Liver (tissue), 9 donors: ENCODE data around the gene PRKD1. TPM values are rescaled to one million over a fixed set of nuclear protein-coding genes. Genes with fewer than 3 reads are reported as not detected.

Source experiments
- DNase-seq: peaks from one replicate; pipeline ENCODE4 v3.0.0-alpha.2; 2017; ENCODE audit warnings: low spot score
- H3K27ac ChIP-seq, 2 donors: one replicate each; pipeline ENCODE4 v1.7.0; 2013; ENCODE audit warnings: inconsistent platforms in 2 of 2, low read length in 2 of 2, control low read depth in 1 of 2, low read depth in 1 of 2, mild to moderate bottlenecking in 1 of 2
- H3K27me3 ChIP-seq, 4 donors: one replicate each; pipeline versions ENCODE4 v1.6.1 to v1.7.0; 2013; ENCODE audit warnings: low read length in 3 of 4, inconsistent platforms in 1 of 4, mild to moderate bottlenecking in 1 of 4, moderate library complexity in 1 of 4; ENCODE audit not compliant: control insufficient read depth in 4 of 4, insufficient read depth in 4 of 4
- H3K36me3 ChIP-seq, 4 donors: one replicate each; pipeline versions ENCODE4 v1.6.1 to v1.7.0; 2013; ENCODE audit warnings: low read length in 3 of 4, mild to moderate bottlenecking in 3 of 4, low read depth in 1 of 4, moderate library complexity in 1 of 4; ENCODE audit not compliant: control insufficient read depth in 4 of 4, insufficient read depth in 3 of 4
- H3K4me1 ChIP-seq, 4 donors: one replicate each; pipeline versions ENCODE4 v1.6.1 to v1.7.0; 2013; ENCODE audit warnings: low read length in 3 of 4, mild to moderate bottlenecking in 3 of 4, moderate library complexity in 1 of 4; ENCODE audit not compliant: control insufficient read depth in 4 of 4, insufficient read depth in 4 of 4
- H3K4me3 ChIP-seq, 3 donors: one replicate each; pipeline versions ENCODE4 v1.6.1 to v1.7.0; 2013; ENCODE audit warnings: low read length in 3 of 3, control low read depth in 1 of 3, low read depth in 1 of 3, mild to moderate bottlenecking in 1 of 3
- H3K9ac ChIP-seq, 2 donors: one replicate each; pipeline ENCODE4 v1.7.0; 2013; ENCODE audit warnings: low read length in 2 of 2, mild to moderate bottlenecking in 2 of 2, moderate library complexity in 2 of 2, control low read depth in 1 of 2, low read depth in 1 of 2
- H3K9me3 ChIP-seq, 4 donors: one replicate each; pipeline versions ENCODE4 v1.6.1 to v1.7.0; 2013; ENCODE audit warnings: low read length in 3 of 4; ENCODE audit not compliant: control insufficient read depth in 4 of 4
- EGR1 ChIP-seq, 2 donors: IDR thresholded peaks; 2 replicates each; pipeline ENCODE4 v1.6.1; 2016 to 2018; ENCODE audit warnings: antibody characterized with exemption in 2 of 2, low read depth in 2 of 2
- FOXA1 ChIP-seq: IDR thresholded peaks from 2 replicates; pipeline ENCODE4 v1.6.1; 2016; ENCODE audit warnings: antibody characterized with exemption
- FOXA2 ChIP-seq: IDR thresholded peaks from 2 replicates; pipeline ENCODE4 v1.6.1; 2016; ENCODE audit warnings: antibody characterized with exemption
- GABPA ChIP-seq, 2 donors: IDR thresholded peaks in 1 of 2; conservative IDR thresholded peaks in 1 of 2; 2 replicates each; pipeline ENCODE4 v1.6.1; 2016; ENCODE audit warnings: antibody characterized with exemption in 2 of 2, mild to moderate bottlenecking in 1 of 2, moderate library complexity in 1 of 2
- HNF4A ChIP-seq, 2 donors: conservative IDR thresholded peaks; 2 replicates each; pipeline ENCODE4 v1.6.1; 2016; ENCODE audit warnings: antibody characterized with exemption in 2 of 2, mild to moderate bottlenecking in 2 of 2
- HNF4G ChIP-seq: IDR thresholded peaks from 2 replicates; pipeline ENCODE4 v1.6.1; 2016; ENCODE audit warnings: antibody characterized with exemption
- JUND ChIP-seq, 2 donors: IDR thresholded peaks; 2 replicates each; pipeline ENCODE4 v1.6.1; 2016; ENCODE audit warnings: antibody characterized with exemption in 2 of 2
- NR2F2 ChIP-seq: IDR thresholded peaks from 2 replicates; pipeline ENCODE4 v1.6.1; 2016; ENCODE audit warnings: antibody characterized with exemption
- RAD21 ChIP-seq, 2 donors: IDR thresholded peaks; 2 replicates each; pipeline ENCODE4 v1.6.1; 2016; ENCODE audit warnings: antibody characterized with exemption in 2 of 2, mild to moderate bottlenecking in 2 of 2
- SP1 ChIP-seq: IDR thresholded peaks from 2 replicates; pipeline ENCODE4 v1.6.1; 2018; ENCODE audit warnings: antibody characterized with exemption, mild to moderate bottlenecking
- TAF1 ChIP-seq: conservative IDR thresholded peaks from 2 replicates; pipeline ENCODE4 v1.6.1; 2016; ENCODE audit warnings: antibody characterized with exemption, mild to moderate bottlenecking
- YY1 ChIP-seq: IDR thresholded peaks from 2 replicates; pipeline ENCODE4 v1.6.1; 2016; ENCODE audit warnings: antibody characterized with exemption, mild to moderate bottlenecking
- WGBS: extraction: QIAGEN DNeasy Blood & Tissue Kit; methylation state at CpG from one replicate; pipeline ENCODE4 v1.1.7; 2013; 5-methylcytosine and 5-hydroxymethylcytosine counted together
- polyA plus RNA-seq, 2 donors: library from polyadenylated mRNA; stranded (reverse) in 1 of 2; unstranded in 1 of 2; fragments of 200-250 nt in 1 of 2; fragments of >200 nt in 1 of 2; fragmentation: Nextera tagmentation in 1 of 2; extraction: Ambion mirVana in 1 of 2; gene quantifications; one replicate each; pipeline versions ENCODE4 v1.2.1 to v1.2.3, GENCODE V29; 2013 to 2015
- total RNA-seq, 2 donors: library from RNA; depleted of rRNA; stranded (reverse); fragments of >200 nt; gene quantifications; one replicate each; pipeline ENCODE4 v1.2.3, GENCODE V29; 2014
- TF ChIP-seq, protein P1 (sequence below): IDR thresholded peaks from 2 replicates; pipeline ENCODE4 v1.6.1; 2016; ENCODE audit warnings: antibody characterized with exemption
- TF ChIP-seq, protein P2 (sequence below): IDR thresholded peaks from 2 replicates; pipeline ENCODE4 v1.6.1; 2016; ENCODE audit warnings: antibody characterized with exemption
- TF ChIP-seq, protein P3 (sequence below): fragments of 150-350 bp; IDR thresholded peaks from 2 replicates; pipeline ENCODE4 v1.5.1; 2017; ENCODE audit warnings: improper control_type of control experiment, low read depth, low read length; ENCODE audit not compliant: missing input control
- TF ChIP-seq, protein P4 (sequence below): IDR thresholded peaks from 2 replicates; pipeline ENCODE4 v1.6.1; 2016; ENCODE audit warnings: antibody characterized with exemption, mild to moderate bottlenecking
- TF ChIP-seq, protein P5 (sequence below): IDR thresholded peaks from 2 replicates; pipeline ENCODE4 v1.6.1; 2016; ENCODE audit warnings: antibody characterized with exemption
- donor health status: healthy.
- donor health status: healthy.
- donor health status: healthy.
- donor health status: healthy.
- donor health status: healthy.

PRKD1 gene
- total and polyA plus RNA-seq, 4 donors: 0.85 to 5.0 (median 0.99) TPM

DNA sequence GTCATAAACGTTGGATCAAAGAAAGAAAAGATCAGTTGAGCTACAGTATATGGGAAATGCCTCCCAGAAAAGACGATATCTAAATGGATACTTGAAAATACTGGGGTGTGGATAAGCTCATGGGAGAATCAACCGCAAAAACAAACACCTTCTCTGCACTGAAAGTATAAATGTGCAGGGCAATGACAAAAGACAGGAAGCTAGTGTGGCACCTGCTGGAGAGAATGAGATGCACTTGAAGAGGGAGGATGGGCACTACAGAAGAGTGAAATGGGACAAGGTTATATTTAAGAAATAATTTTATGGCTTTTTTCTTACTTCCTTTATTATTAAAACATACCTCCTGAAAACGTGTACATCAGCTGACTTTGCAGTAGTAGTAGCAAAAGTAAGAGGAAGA lies 153.7 kb downstream of the PRKD1 start:
- H3K9me3 ChIP-seq: no peaks in the 10 kb centered on the region
- no peaks in the 10 kb centered on the region for H3K4me1 ChIP-seq
- H3K27me3 ChIP-seq: no peaks in the 10 kb centered on the region
- no peak overlapping the region for H3K27ac ChIP-seq
- H3K4me3 ChIP-seq: no peak overlapping the region
- WGBS: 63% methylated on average over 4 of the region's 4 CpGs
- H3K9ac ChIP-seq: no peak overlapping the region
- TF ChIP-seq EGR1 (IDR thresholded peaks at IDR 0.05; ENCODE audit: low read depth in 2 of 2): no peak
- peak in 1 of 2 donors; percentile 28 for TF ChIP-seq RAD21 (IDR thresholded peaks at IDR 0.05)
- no peaks in the 10 kb centered on the region for H3K36me3 ChIP-seq
- no peak for DNase-seq

DNA sequence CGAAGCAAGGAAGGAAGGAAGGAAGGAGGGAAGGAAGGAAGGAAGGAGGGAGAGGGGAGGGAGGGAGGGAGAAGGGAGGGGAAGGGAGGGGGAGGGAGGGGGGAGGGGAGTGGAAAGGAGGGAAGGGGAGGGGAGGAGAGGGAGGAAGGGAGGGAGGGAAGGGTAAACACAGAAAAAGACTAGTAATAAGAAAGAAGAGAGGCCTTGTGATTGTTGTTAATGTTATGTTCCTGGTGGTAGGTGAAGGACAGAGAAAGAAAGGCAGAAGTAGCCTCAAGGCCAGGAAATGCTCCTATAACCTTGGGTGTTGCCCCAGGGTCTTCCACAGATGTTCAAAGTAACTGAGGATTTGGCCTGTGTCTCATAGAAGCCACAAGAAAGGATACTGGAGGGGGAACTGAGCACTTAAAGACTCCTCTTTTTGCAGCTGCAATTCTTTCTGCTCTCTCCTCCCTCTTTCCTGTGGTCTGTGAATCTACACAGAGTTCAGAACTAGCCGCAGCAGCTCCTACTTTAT lies 164.2 kb downstream of the PRKD1 start:
- TF ChIP-seq, protein P1, sequence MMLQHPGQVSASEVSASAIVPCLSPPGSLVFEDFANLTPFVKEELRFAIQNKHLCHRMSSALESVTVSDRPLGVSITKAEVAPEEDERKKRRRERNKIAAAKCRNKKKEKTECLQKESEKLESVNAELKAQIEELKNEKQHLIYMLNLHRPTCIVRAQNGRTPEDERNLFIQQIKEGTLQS: no peak
- TF ChIP-seq, protein P2, sequence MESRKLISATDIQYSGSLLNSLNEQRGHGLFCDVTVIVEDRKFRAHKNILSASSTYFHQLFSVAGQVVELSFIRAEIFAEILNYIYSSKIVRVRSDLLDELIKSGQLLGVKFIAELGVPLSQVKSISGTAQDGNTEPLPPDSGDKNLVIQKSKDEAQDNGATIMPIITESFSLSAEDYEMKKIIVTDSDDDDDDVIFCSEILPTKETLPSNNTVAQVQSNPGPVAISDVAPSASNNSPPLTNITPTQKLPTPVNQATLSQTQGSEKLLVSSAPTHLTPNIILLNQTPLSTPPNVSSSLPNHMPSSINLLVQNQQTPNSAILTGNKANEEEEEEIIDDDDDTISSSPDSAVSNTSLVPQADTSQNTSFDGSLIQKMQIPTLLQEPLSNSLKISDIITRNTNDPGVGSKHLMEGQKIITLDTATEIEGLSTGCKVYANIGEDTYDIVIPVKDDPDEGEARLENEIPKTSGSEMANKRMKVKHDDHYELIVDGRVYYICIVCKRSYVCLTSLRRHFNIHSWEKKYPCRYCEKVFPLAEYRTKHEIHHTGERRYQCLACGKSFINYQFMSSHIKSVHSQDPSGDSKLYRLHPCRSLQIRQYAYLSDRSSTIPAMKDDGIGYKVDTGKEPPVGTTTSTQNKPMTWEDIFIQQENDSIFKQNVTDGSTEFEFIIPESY: no peak
- TF ChIP-seq, protein P3, sequence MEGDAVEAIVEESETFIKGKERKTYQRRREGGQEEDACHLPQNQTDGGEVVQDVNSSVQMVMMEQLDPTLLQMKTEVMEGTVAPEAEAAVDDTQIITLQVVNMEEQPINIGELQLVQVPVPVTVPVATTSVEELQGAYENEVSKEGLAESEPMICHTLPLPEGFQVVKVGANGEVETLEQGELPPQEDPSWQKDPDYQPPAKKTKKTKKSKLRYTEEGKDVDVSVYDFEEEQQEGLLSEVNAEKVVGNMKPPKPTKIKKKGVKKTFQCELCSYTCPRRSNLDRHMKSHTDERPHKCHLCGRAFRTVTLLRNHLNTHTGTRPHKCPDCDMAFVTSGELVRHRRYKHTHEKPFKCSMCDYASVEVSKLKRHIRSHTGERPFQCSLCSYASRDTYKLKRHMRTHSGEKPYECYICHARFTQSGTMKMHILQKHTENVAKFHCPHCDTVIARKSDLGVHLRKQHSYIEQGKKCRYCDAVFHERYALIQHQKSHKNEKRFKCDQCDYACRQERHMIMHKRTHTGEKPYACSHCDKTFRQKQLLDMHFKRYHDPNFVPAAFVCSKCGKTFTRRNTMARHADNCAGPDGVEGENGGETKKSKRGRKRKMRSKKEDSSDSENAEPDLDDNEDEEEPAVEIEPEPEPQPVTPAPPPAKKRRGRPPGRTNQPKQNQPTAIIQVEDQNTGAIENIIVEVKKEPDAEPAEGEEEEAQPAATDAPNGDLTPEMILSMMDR: no peak
- TF ChIP-seq YY1 (no peak), EGR1 (IDR thresholded peaks at IDR 0.05; ENCODE audit: low read depth in 2 of 2) (no peak), FOXA2 (no peak), RAD21 (IDR thresholded peaks at IDR 0.05) (no peak), SP1 (no peak), NR2F2 (no peak), FOXA1 (no peak), TAF1 (no peak), JUND (IDR thresholded peaks at IDR 0.05) (no peak), HNF4A (conservative IDR thresholded peaks at IDR 0.05) (no peak), GABPA (IDR thresholded peaks at IDR 0.05 in 1 of 2, conservative IDR thresholded peaks at IDR 0.05 in 1 of 2) (no peak), HNF4G (no peak)
- TF ChIP-seq, protein P4, sequence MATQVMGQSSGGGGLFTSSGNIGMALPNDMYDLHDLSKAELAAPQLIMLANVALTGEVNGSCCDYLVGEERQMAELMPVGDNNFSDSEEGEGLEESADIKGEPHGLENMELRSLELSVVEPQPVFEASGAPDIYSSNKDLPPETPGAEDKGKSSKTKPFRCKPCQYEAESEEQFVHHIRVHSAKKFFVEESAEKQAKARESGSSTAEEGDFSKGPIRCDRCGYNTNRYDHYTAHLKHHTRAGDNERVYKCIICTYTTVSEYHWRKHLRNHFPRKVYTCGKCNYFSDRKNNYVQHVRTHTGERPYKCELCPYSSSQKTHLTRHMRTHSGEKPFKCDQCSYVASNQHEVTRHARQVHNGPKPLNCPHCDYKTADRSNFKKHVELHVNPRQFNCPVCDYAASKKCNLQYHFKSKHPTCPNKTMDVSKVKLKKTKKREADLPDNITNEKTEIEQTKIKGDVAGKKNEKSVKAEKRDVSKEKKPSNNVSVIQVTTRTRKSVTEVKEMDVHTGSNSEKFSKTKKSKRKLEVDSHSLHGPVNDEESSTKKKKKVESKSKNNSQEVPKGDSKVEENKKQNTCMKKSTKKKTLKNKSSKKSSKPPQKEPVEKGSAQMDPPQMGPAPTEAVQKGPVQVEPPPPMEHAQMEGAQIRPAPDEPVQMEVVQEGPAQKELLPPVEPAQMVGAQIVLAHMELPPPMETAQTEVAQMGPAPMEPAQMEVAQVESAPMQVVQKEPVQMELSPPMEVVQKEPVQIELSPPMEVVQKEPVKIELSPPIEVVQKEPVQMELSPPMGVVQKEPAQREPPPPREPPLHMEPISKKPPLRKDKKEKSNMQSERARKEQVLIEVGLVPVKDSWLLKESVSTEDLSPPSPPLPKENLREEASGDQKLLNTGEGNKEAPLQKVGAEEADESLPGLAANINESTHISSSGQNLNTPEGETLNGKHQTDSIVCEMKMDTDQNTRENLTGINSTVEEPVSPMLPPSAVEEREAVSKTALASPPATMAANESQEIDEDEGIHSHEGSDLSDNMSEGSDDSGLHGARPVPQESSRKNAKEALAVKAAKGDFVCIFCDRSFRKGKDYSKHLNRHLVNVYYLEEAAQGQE: no peak
- TF ChIP-seq, protein P5, sequence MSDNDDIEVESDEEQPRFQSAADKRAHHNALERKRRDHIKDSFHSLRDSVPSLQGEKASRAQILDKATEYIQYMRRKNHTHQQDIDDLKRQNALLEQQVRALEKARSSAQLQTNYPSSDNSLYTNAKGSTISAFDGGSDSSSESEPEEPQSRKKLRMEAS: no peak
- H3K9me3 ChIP-seq: no peaks in the 10 kb centered on the region
- no peak overlapping the region for H3K9ac ChIP-seq
- H3K4me3 ChIP-seq: no peak overlapping the region
- H3K4me1 ChIP-seq: peaks cover 0 to 1% (median 0%) of the 10 kb centered on the region in 4 donors
- no peak overlapping the region for H3K27ac ChIP-seq
- H3K27me3 ChIP-seq: no peaks in the 10 kb centered on the region
- 91% methylated on average over 2 of the region's 2 CpGs for WGBS
- H3K36me3 ChIP-seq: no peaks in the 10 kb centered on the region
- DNase-seq: no peak
